GM21576 (cell line): ENCODE data around the gene ADAM11.

Experiments used
- ATAC-seq: cut with Tn5 transposase; IDR thresholded peaks from one replicate; pipeline ENCODE4 v1.9.1; 2021; ENCODE audit warnings: mild to moderate bottlenecking, moderate library complexity; ENCODE audit not compliant: unreplicated experiment

Gene ADAM11

DNA sequence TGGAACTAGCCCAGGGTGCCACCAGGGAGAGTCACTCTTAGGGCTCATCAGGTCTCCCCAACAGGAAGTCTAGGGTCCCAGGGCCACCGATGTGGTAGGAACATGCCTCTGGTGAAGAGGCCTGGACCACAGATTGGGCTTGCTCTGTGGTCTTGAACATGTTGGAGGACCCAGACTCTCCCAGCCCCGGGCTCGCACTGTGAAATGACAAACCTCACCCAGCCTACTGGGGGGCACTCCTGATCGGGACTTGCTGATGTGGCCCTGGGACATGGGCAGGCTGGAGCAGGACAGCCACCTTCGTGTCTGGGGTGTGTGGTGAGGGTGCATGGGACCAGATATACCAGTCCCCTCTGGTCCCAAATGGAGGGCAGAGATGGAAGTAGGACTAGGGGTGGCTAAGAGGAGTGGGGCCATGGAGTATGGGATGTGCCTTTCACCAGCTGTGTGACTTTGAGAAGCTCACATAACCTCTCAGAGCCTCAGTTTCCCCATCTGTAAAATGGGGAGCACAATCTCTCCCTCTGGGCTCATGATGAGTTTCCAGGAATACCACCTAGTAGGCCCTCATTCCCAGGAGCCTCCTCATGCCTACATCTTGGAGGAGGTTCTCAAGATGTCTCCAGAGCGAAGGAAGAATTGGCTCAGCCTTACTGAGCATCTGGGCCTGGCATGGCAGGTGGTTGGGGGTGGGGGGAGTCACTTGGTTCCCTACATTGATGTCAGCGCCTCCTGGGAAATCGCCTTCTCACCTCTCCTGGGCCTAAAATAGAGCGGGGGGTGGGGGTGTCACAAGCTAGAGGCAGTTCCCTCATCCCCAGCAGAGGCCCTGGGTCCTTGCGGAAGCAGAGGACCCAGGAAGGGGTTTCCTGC lies 1.5 kb upstream of the ADAM11 start:
- no peak for ATAC-seq

DNA sequence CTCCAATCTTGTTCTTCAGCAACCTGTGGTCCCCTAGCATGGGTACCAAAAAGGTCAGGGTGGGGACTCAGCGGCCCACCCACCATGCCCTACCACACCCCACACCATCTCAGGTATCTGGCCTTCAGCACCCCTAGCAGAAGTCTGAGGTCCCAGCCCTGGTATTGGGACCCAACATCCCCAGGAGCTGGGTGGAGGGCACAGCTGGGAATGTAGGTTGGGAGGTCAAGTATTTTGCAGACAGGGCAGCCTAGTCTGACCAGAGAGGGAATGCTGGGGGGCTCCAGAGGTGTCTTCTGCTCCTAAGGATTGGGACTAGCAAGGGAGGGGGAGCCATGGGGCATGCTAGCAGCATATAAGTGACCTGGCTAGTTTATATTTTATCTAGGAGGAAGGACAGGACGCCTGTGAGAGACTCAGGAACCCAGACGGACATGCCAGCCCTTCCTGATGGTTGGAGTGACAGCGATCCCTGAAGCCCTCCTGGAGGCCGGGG lies 822 bp upstream of the ADAM11 start:
- ATAC-seq, result no peak

DNA sequence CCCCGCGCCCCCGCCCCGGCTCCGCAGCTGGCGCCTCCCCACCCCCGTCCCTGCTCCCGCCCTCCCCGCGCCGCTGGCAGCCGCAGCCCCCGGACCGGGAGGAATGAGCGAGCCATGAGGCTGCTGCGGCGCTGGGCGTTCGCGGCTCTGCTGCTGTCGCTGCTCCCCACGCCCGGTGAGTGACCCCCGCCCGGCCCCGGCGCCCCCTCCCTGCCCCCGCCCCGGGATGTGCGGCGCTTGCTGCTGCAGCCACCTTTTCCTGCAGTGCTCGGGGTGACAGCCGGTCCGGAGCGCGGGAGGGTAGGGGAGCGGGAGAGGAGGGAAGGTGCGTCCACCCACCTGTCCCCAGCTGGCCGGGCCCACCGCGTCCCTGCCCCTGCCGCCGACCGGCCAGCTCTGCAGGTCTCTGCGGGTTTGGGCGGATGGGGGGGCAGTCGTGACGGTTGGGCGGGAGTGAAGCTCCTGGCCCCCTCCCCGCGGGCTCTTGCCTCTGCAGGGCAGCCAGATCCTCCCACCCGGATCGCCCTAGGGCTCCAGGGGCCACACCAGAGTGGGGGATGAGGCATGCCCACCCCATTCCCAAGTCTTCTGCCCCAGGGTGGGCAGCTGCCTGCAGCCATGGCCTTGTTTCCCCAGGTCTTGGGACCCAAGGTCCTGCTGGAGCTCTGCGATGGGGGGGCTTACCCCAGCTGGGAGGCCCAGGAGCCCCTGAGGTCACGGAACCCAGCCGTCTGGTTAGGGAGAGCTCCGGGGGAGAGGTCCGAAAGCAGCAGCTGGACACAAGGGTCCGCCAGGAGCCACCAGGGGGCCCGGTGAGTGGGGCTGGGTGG lies 513 bp downstream of the ADAM11 start:
- ATAC-seq, result no peak

DNA sequence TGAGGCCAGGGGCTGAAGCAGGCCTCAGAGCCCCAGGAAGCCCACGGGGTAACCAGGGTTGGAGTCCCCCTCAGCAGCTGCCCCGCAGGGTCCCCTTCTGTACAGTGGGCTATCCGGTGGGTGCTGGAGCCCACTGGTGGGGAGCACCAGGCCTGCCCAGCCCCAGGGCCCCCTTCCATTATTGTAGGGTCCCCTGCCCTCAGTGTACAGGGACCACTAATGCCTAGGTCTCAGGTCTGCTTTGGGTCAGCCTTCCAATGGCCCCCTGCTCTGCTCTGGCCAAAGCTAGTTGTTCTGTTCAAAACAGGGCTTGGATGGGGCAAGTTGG lies 1.1 kb downstream of the ADAM11 start:
- ATAC-seq, result no peak

DNA sequence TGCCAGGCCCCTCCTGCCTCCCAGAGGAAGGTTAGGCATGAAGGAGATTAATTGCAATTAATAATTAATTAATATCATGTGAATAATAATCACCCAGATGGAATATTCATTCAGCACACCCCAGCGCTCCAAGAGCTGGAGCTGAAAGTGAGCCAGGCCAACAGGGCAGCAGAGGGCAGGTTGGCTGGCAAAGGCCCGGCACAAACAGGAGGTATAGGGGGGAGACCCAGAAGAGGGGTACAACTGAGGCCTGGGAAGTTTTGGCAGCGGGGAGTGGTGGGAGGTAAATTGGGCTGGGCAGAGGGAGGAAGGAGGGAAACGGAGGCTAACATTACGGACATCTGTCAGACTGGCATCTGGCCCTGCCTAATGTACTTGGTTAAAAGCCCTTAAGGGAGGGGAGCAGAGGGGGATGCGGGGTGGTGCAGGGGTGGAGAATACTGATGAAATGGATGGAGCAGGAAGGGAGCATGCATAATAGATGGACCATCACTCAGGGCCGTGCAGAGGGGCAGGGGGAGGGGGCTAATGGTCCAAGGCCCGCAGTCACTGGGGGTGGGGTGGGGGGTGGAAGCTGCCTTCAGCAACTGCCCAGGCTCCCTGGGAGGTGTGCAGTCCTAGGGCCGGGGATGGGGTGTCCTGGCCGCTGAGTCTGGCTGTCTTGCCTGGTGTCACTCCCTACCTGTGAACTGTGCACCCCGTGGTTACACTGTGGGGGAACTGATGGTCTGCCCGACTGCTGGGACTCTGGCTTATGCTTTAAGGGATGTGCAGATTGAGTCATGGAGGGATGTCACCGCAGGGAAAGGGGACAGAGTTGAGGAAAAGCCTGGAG lies 1.9 kb downstream of the ADAM11 start:
- ATAC-seq, result no peak

DNA sequence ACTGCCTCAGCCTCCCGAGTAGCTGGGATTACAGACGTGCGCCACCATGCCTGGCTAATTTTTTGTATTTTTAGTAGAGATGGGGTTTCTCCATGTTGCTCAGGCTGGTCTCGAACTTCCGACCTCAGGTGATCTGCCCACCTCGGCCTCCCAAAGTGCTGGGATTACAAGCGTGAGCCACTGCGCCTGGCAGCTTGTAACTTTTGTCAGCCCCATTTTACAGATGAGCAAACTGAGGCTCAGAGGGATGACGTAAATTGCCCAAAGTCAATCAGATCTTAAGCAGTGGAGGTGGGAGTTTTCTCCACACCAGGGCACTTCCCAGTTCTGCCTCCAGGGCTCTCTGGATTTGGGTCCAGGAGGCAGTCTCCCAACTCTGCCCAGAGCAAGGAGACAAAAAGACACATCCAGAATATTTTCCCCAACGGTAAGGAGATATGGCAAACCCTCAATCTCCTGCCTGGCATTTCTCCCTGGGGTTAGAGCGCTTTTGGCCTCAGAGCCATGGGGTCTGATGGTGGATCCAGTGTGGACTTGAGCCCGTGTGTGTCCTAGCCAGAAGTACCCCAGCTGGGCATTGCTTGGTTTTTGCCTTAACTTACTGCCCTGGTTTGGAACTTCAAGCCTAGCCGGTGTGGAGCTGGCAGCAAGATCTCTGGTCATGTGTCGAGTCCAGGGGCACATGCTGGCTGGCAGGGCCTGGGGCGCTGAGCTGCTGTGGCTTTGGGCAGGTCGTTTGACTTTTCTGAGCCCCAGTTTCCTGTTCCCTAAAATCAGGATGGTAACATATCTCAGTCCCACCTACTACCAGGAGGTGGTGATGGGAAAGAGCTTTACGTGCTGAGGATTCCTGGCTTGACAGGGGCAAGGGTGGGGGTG lies 3.4 kb downstream of the ADAM11 start:
- ATAC-seq, result no peak

DNA sequence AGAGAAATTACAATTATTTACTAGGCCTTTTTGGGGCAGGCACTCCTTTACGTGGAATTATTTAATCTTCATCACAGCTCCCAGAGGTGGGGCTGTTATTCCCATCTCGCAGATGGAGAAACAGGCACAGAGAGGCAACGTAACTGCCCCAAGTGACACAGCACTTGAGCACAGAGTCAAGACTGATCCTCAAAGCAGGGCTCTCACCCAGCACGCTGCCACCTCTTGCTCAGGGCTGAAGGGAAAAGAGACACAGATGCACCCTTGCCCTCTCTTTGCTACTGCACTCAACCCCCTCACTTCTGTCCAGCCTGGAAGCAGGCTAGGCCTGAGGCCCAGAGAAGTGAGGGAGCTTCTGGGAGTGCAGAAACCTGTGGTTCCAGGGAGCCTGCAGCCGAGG lies 4.4 kb downstream of the ADAM11 start:
- no peak for ATAC-seq

DNA sequence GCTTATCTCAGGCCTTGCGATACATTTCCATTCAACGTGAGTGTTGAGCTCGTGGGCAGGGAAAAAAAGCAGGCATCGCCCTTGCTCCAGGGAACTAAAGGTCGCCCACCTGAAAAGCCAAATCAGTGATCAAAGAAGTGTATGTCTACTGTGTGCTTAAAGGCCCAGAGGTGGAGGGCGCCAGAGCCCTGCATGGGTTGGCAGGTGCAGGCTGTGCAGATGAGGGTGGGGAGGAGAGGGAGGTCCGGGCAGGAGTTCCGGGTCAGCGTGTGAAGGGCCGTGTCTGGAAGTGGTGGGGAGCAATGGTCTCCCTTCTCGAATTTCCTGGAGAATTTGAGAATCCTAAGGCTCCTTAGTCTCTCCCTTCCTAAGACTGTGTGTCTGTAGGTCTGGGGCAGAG lies 7.2 kb downstream of the ADAM11 start:
- ATAC-seq, result no peak

DNA sequence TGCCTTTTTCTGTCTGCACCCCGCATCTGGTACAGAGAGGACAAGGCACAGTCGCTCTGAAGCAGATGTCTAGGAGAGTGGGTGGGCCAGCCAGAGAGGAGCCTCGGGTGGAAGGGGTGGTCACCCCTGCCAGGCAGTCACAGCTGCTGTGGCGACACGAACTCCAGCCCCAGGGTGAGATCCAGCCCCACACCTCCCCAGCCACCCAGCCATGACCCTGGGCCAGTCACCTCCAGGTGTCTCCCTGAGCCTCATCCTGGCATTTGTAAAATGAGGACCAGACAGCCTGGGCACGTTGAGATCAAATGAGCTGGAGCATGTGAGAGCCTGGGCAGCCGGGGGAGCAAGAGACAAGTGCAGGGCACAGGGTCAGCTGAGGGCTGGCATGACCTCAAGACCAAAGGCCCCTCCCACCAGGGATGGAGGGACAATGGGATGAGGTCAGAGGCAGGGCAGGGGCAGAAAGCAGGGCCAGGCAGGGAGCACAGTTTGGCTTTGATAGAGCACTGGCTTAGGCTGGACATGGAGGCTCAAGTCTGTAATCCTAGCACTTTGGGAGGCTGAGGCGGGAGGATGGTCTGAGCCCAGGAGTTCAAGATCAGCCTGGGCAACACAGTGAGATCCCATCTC lies 7.7 kb downstream of the ADAM11 start:
- ATAC-seq, result no peak

DNA sequence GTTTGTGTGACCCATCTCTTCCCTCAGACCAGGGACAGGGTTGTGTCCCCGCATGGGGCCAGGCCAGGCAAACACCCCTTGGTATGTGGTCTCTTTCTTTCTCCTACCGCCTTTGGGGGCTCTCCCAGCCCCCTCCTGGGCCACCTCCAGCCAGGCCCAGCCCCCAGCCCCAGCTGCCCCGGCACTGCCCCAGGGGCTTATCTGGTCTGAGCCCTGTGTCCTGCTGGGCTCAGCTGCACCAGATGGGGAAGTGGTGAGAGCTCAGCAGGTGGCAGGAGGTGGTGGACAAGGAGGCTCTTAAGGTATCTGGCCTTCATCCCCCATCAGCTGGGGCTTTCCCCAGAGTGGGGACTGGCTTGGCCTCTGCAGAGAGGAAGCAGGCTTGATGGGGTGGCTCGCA lies 8.7 kb downstream of the ADAM11 start:
- ATAC-seq, result no peak

DNA sequence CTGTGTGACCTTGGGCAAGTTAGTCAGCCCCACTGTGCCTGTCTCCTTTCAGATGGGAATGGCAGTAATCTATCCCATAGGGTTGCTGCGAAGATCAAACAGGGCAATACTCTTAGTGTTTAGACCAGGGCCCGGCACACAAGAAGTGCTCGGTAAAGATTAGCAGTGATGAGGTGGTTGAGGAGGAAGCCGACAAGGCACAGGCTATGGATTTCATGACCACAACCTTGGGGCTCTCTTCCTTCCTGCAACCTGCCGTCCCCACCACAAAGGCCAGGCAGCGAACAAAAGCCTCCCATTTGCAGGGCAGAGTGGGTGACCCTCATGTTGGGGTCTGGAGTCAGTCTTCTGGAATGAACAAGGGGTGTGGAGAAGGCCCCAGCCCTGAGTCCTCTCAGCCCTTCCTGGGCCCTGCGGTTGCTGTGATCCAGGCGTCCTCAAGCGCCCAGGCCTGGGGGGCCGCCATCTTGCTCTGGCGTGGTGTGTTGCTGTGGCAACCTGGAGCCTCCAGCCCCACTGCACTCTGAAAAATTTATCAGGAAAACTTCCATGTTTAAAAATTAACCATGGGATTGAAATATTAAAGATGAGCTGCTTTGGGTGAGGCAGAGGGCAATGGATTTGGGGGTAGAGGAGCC lies 9.8 kb downstream of the ADAM11 start:
- no peak for ATAC-seq

DNA sequence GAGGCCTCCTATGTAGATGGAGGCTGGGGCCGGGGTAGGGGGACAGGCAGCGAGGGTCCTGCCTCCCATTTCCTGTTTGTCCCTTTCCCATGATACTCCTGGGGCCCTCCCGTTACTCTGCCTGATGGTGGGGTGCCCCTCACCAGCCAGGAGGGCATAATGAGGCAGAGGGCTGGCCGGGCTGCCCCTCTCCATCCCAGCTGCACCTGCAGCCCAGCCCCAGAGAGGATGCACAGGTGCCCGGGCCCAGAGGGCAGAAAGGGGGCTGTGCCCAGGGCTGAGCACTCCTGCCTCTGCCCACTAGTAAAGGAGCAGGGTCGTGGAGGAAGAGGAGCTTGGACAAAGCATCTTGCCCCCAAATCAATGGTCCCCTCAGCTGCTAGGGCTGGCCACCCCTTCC lies 10.4 kb downstream of the ADAM11 start:
- ATAC-seq, result no peak

DNA sequence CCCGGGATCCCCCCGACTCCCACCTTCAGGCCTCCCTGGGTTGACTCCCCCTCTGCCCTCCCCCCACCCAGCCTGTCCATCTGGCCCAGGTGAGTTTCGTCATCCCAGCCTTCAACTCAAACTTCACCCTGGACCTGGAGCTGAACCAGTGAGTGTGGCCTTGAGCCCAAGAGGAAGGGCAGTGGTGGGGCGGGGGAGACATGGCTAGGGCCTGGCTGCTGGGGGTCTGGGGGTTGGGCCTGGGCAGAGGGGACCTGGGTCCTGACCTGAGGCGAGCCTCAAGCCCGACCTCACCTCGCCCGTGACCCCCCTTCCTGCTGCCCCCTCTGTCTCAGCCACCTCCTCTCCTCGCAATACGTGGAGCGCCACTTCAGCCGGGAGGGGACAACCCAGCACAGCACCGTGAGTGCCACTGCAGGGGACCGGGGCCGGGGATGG lies 10.9 kb downstream of the ADAM11 start:
- ATAC-seq, result no peak

DNA sequence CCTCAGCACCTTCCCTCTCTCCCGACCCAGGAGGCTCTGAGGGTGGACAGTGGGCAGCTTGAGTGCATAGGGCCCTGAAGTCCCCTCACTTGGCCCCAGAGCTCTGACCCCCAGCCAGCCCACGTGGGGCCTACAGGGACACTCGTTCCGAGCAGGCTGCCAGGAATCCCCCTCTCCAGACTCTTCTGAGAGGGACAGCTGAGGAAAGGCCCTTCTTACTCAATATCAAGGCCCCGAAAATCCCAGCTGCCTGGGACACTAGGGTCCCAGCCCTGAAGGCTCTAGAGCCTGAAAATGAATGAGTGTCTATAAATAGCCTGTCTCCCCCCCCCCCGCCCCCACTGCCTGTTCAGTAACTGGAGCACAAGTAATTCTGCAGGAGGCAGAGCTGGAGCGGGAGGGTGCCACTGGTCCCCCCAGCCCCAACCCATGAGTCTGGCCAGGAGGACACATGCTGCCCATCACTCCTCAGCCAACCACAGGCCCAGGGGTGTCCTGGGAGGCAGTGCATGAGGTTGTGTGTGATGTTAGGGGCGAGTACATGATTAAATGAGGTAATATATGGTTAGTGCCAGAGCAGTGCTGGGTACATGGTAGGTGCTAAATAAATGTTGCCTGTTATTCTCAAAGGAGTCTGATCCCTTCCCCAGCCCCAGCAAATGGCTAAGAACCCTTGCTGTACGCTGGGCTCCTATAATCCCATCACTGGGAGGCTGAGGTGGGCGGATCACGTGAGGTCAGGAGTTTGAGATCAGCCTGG lies 11.6 kb downstream of the ADAM11 start:
- no peak for ATAC-seq

DNA sequence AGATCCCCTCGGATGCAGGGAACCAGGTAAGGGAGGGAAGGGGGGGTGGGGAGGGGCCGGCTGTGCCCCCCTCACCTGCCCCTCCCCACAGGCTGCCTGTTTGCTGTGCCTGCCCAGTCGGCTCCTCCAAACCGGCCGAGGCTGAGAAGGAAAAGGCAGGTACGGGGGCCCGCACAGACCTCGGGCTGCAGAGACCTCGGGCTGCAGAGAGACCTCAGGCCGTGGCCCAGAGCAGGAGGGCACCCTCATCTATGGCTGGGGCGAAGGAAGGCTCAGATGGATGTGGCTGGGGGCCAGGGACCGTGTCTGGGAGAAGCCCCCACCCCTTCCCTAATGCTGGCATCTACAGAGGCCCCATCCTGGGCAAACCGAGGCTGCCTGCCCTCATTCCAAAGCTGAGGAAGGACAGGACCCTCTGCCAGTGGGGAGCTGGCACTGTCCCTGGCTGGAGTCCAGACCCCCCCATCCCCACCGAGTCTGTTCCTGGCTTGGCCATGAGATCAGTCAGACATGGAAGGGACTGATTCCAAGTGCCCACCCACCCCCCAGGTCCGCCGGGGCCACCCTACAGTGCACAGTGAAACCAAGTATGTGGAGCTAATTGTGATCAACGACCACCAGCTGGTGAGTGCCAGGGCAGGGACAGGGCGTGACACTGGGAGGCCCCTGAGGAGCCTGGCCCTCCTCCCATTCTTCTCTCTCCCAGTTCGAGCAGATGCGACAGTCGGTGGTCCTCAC lies 13.7 kb downstream of the ADAM11 start:
- ATAC-seq, result no peak

DNA sequence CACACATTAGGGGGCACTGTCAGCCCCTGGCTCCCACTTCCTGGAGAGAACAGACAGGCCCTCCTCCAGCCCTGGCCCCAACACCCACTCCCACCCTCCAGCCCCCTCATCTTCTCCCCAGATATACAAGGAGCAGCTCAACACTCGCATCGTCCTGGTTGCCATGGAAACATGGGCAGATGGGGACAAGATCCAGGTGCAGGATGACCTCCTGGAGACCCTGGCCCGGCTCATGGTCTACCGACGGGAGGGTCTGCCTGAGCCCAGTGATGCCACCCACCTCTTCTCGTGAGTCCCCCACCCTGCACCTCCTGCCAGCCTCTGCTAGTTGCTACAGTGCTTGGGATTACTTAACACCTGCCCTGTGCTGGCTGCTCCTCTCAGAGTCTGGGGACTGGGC lies 14.4 kb downstream of the ADAM11 start:
- no peak for ATAC-seq

DNA sequence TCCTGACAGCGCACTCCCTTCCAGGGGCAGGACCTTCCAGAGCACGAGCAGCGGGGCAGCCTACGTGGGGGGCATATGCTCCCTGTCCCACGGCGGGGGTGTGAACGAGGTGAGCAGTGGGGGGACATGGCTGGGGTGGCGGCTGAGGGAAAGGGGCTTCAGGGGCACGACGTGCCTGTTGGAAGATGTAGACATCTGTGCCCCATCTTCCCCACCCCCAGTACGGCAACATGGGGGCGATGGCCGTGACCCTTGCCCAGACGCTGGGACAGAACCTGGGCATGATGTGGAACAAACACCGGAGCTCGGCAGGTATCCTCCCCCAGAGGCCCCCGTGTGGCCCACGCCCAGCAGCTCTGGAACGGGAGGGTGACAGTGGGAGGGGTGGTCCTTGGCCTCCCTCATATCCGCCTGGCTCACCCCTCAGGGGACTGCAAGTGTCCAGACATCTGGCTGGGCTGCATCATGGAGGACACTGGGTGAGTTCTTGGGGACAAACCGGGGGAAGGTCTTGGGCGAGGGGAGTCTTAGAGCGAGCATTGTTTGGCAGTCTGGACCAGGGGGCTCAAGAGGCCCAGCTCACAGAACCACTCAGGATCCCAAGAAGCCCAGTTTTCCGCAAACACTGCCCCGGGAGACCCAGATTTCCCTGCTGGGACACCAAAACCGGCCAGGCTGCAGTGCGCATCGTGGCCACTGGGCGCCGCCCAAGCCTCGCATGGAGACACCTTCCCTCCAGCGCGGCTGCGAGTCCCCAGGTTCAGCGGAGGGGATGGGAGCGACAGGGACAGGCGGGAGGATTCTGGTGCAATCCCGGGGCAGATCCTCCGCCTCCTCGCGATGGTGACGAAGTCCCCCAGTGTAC lies 15.7 kb downstream of the ADAM11 start:
- no peak for ATAC-seq
